Activated CD4-positive, alpha-beta T cell treated with anti-CD3 and anti-CD28 coated beads, Interleukin-2, amount 50 U/mL, for 1 hour (primary cell): ENCODE data around the gene RPS6KA2.
"Not testable (repeated sequence)": the region's sequence is repeated elsewhere in the genome, so short reads cannot be mapped to it uniquely, and the experiment has no call there.

Experiments
- DNase-seq: peaks from one replicate; pipeline ENCODE4 v3.0.0-alpha.2; 2020

RPS6KA2 gene

DNA sequence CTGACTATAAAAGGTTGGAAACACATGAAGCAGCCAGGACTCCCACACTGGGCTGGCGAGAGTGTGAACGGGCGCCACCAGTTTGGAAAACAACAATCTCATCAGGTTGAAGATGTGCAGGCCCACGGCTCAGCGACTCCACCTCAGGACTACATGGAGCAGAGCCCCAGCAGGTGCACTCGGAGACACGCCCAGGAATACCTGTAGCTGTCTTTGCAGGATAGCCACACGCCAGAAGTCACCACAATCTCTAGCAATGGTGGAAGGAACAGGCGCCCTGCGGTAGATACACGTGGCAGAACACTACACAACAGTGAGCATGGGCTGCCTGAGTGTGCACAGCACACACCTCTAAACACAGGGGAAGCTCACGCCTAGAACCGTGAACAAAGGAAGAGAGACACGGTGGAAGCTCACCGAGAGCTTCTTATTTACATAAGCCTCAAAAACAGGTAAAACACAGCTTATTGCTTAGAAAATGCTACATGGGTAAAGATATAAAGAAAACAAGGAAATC is 28.7 kb upstream of the RPS6KA2 start:
- no peak for DNase-seq

DNA sequence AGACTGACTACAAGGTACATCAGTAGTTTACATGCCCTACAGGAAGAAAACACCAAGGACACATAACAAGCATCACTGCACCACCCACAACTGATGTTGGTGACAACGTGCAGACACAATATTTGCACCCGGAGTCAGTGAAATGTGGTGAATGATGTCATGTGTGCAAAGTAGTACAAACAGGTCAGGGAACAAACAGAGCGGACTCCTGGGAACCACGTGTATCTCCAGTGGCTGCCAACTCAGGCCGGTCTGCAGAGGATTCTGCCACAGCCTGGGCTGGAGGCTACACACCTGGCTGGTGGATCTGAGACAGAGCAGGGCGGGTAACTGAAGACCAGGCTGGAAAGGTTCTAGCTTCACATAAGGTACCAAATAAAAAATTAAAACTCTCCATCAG is 28.2 kb upstream of the RPS6KA2 start:
- DNase-seq: no peak

DNA sequence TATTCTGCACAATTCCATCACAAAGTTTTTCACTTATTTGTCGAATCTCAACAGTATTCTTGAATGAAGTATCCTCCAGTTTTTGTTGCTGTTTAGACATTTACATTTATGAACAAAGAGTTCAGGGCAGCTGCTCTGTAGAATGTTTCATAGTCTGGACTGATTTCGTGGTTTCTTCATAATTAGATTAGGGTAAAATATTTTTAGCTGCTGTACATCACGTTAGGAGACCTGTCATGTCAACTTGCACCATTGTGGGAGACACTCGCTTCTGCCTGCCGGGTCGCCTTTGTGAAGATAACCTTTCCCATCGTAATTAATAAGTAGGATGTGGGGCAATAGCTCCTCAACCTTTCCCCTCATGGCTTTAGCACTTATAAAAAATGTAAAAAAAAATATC is 27.5 kb upstream of the RPS6KA2 start:
- no peak for DNase-seq

DNA sequence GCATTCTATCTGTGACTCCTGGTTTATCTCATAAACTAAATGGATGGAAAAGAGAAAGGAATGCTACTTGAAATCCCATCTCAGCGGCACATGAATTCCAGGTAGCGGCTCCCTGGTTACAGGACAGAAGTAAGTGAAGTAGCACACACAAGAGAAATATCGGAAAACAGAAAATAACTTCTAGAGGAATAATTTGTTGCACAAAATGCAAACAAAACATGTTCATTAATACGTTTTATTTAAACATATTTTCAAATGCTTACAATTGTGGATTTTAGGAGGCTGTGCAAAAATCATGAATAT is 26.5 kb upstream of the RPS6KA2 start:
- DNase-seq: no peak

DNA sequence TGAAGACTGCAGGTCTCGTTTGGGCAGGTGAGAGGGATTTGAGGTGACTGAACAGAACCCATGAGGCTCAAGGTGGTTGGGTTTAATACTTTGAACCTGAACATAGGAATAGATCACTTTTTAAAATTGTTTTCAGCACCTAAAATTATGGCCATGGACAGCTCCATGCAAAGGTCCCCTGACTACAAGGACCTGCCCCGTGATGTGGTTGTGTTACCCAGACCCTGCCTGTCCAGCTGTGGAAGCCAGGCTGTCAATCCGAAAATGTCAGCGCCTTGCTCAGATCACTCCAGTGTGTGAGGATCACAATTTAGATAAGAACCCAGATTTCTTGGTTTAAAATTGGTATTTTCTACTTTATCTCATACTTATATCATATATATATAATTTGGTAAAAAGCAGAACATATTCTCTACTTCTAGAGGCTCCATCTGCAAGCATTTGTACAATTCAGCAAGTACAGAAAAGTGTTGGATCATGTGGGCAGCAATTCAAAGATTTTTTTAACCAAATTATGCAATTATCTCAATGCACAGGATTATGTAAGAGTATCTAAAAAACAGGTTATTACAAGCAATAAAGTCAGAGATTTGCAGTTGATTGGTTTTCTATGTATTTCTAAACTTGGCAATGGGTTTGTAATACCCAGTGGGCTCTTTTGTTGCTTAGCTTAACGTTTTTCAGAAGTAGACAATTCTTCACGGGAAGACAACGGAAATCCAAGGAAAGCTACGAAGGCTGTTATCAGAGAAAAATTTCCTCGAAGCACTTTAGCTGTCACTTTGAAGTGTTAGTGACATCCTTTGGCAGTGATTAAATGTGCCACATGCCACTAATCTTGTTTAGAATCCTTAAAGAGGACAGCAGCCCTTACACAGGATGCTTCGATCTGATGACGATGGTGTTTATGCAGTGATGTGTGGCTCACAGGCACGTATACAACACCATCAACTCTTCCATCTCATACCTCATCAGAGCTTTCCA is 24.1 kb upstream of the RPS6KA2 start:
- no peak for DNase-seq

DNA sequence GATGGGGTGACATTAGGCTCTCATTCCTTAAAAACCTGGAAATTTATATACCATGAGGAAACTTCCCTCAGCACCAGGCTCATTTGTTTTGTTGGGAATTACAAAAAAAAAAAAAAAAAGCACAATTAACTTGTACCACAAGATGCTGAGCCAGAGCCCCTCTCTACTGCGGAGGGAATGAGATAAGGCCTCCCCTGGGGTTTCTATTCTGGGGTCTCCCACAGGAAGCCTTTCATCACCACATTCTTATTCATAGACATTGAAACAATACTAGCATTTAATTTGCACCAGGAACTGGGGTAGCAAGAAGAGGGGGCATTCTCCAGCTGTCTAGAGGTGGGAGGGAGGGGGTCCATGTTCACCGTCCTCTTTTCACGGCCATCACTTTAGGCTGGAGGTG is 23.0 kb upstream of the RPS6KA2 start:
- no peak for DNase-seq

DNA sequence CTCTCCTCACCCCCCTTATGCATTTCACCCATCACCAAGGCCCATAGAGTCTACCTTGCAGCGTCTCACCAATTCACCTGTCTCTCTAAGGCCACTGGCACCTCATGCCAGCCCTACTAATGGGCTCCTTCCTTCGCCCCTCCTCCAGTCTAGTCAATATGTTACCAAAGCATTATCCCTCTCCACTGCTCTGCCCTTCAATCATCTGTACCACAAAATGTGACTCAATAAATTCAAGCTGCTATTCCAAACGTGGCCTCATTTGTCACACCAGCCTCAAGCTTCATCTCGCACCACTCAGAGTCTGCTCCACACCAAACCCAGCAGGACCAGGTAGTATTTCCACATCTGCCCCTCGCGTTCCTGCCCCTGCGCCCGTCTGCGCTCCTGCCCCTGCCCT is 21.8 kb upstream of the RPS6KA2 start:
- no peak for DNase-seq

DNA sequence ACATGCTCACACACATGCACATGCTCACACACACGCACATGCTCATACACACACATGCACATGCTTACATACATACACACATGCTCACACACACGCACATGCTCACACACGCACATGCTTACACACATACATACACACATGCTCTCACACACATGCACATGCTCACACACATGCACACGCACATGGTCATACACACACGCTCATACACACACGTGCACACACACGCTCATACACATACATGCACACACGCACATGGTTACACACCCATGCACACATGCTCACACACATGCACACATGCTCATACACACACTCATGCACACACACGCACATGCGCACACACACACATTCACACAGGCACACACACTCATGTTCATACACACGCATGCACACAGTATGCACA is 20.8 kb upstream of the RPS6KA2 start:
- no peak for DNase-seq

DNA sequence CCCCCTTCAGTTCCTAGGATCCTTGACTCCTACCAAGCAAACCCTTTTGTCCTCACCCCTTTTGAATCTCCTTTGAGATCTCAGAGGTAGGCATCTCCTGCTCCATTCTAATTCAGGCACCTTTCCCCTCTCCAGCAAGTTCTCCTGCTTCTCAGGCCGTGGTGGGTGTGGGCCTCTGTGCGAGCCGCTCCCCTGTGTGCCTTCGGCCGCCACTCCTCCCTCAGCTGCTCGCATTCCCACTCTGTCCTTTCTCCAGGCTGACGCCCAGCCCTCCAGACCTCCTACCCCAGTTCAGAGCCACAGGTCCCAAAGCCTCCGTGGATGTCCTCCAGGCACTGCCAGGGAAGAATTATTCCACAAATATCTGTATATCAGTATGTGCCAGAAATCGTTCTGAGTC is 19.7 kb upstream of the RPS6KA2 start:
- no peak for DNase-seq

DNA sequence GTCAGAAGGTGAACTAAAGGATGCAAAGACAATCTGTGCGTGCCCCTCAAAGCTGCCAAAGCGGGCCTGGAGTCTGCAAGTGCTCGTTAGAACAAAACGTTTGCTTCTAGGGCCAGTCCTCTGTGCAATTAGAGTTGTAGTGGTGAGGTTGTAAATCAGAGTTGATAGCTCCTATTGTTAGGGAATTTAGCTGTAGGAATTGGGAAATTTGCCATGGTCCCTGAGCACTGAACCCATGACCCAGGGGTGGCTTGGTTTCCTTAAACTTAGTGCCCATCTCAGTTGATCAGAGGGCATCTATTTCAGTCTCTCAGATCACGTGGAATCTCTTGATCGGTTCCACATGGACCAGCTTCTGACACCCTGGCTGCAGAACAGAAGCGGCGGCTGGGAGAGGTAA is 18.8 kb upstream of the RPS6KA2 start:
- DNase-seq: no peak

DNA sequence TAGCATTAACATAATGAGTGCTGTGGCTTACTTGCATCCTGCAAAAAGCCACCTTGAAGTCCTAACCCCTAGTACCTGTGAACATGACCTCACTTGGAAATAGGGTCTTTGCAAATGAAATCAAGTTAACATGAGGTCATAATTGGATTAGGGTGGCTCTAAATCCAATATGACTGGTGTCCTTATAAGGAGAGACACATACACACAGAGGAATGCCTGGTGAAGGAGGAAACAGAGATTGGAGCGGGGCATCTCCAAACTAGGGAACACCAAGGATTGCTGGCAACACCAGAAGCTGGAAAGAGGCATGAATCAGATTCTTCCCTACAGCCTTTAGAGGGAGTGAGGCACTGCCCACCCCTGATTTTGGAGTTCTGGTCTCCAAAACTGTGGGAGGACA is 17.6 kb upstream of the RPS6KA2 start:
- DNase-seq: no peak

DNA sequence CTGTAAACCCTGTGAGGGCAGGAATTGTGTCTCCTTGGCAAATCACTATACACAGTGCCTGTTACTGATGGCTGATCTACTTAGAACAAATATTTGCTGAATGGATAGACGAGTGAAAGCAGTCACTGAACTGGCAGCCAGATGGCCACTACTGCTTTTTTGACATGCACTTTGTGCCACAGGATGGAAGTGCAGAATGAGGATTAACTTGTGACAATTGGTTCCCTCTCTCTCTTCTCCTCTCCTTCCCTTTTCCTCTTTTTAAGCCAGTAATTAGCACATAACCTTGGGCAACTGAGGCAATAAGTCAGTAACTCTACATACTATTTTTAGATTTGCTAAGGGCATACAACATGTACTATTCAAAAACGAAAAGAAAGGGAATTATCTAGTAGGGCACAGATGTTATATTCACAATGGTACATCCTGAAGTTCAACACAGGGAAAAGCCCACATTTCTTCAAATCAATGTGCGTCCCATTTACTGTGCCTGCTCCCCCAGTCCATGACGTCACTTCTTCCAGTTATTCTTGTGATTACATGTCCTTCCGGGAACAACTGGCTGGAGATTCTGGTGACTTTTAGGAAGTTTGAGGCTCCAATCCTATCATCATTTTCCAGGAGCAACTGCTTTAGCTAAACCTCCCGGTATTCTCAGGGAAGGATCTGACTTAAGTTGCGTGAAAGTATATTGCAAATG is 17.0 kb upstream of the RPS6KA2 start:
- no peak for DNase-seq

DNA sequence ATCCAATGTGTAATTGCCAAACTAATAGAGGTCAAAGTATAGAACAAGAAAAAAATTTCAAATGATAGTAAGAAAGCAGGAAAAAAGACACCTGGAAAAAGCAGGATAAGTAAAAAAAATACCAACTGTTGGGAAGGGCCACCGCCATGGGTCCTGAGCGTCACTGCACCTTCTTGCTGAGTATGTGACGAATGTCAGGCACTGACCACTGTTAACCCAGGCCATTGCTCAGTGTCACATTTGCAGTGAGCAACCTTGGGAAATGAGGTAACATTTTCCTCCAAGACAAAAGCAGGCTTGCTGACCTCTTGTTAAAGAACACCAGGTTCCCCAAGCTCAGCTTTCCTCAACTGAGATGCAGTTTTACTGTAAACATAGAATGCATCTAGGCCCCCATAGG is 15.6 kb upstream of the RPS6KA2 start:
- no peak for DNase-seq

DNA sequence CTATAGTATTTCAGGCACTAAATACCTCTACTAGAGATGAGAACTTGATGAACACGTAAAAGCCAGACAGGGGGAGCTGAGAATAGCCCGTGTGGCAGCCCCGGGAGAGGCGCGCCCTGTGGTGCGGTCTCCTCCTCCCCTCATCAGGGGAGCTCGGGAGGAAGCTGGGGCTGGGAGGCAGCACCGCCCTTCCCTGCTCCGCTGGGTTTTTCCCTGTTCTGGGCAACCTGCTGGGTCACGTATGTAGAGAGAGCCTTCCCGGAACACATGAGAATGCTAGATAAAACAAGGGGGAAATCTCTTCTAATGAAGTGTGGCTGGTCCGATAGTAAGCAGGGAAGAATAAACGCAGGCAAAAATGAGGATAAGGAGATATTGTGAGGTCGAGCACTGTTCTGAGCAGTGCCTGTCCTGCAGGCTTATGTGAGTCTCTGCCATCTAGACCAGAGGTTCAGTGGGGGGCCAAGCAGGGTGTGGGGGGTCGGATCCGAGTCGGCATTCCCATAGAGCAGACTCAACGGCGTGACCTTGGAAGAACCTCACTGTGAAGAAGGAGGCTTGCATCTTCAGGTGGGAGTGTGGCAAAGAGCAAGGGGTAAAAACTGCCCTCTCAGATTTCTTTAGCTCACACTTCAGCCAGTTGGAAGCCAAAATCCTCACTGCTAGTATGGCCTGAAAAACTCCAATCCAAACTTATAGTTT is 13.4 kb upstream of the RPS6KA2 start:
- no peak for DNase-seq

DNA sequence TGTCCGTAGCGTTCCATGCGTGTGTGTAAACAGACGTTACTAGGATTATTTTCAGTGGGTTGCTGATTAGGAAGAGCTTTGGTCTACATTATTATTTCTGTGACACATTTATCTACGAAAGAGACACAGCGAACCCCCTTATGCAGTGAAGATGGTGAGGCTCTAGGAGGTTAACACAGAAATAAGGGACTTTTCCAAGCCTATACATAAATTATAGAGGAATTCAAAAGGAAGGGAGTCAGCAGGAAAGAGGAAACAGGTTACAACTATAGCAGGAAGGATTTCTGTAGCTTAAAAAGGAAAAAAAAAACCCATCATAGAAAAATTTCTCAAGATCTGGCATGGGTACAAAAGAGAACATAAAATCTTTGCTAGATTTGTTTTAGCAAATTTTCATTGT is 12.9 kb upstream of the RPS6KA2 start:
- no peak for DNase-seq

DNA sequence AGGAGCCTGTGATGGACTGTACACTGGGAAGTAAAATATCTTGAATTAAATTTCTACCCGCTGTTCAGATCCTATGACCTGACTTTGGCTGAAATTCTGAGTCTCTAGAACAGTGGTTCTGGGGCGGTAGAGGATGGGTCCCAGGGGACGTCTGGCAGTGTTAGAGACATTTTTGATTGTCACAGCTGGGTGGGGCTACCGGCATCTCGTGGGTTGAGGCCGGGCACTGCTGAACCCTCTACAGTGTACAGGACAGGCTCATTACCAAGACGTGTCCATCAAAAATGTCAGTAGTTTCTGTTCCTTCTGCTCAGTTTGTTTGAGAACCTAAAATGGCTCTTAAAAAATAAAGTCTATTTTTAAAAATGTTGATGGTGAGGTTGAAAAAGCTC is 11.5 kb upstream of the RPS6KA2 start:
- no peak for DNase-seq

DNA sequence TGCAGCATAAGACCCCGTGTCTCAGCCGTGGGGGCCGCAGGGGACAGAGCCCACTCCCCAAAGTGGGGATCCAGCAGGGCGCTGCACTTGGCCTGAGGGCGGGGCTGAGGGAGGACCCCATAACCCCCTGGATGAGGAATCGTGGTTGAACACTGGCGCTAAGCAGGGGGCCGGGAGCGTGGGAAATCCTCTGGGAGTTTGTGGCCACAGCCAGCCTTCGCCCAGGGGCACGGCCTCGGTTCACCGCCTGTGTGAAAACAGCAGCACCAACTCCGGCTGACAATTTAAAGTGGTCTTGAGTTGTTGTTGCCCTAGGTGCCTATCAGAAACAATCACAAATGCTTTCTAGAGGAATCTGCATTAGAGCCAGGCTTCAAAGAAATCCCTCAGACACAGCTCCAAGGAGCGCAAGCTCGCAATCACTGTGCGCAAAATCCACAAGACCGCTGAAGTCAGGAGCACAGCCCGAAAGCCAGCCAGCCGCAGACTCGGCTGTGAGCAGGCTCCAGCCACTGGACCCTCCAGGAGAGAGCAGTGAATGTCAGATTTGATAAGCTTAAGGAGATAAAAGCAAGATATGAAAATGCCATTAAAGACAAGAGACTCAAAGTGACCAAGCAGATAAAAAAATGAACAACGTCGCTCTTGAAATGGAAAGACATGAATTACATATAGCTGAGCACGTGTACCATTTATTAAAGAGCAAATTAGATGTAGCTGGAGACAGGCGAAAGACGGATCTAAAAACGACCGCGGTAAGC is 10.9 kb upstream of the RPS6KA2 start:
- no peak for DNase-seq

DNA sequence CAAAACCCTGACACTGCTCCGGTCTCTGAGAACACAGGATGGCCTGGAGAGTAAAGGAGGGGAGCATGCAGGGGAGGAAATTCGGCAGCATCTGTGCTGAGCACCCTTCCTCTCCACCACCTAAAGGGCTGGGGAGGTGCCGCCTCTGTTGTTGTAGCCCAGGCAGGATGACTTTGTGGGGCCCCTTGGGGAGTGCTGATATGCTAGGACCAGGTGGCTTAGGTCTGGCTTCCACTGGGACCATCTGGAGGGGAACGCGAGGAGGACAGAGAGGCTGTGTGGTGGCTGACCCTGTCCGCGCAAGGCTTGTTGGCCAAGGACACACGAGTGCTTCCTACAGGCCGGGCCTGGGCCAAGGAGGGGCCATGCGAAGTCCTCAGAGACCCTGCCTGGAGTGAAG is 9.9 kb upstream of the RPS6KA2 start:
- no peak for DNase-seq

DNA sequence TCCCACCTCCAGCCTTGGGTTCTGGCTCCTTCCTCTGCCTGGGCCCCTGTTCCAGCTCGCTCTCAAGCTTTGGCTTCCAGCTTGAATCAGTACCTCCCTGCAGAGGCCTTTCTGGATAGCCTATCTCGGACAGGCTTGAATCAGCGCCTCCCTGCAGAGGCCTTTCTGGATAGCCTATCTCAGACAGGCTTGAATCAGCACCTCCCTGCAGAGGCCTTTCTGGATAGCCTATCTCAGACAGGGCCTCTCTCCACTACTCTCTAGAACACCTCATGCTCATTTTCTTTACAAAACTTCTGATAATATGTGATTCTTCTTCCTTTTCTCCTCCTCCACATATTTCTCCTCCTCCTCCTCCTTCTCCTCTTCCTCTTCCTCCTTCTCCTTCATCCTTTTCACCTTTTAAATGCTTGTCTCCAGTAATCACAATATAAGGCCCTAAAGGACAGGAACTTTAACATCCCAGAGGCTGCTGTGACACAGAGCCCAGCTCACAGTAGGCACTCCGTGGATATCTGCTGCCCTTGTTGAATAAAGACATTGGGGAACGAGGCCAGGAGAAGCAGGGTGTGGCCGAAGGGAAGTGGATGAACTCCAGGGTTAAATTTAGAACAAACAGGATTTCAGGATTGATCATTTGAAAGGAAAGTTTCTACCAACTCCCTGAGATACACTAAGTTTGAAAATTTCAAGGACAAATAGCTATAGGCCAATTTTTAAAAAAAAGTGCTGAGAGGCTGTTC is 9.3 kb upstream of the RPS6KA2 start:
- DNase-seq: no peak

DNA sequence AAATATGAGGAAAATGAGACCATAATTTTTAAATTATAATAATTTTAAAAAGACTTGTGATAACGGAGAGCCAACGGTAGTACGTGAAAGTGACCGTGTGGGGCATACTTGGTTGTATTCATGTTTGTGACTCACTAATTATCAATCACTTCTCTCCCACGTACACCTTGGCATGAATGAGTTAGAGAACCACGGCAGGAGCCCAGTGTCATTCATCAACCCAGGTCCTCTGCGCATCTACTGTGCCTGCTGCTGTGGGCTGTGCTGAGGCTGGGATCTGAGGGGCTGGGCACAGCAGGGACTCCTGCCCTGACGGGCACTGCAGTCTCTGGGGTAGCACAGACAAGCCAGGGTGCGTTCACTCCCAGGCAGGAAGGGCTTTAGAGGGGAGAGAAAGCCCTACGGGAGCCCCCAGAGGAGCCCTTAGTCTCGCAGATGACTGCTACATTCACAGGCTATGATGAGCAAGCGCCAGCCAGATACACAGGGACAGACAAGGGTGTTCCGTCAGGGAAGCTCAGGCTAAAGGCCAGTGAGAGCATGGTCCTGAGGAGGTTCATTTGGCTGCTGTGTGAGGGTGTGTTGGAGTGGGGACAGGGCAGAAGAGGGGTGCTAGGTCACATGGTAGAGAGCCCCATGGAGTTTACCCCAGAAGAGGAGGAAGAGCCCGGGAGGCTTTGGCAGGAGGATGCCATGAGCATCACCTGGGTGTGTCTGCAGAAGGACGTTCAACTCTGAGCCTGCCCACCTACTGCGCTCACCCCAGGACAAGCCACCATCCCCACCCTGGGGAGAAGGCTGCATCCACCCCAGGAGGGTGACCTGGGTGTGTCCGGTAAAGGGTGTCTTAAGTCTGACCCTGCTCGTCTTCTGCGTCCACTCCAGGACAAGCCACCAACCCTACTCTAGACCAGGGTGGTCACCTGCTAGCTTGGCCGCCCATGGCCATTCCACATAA is 8.2 kb upstream of the RPS6KA2 start:
- no peak for DNase-seq

DNA sequence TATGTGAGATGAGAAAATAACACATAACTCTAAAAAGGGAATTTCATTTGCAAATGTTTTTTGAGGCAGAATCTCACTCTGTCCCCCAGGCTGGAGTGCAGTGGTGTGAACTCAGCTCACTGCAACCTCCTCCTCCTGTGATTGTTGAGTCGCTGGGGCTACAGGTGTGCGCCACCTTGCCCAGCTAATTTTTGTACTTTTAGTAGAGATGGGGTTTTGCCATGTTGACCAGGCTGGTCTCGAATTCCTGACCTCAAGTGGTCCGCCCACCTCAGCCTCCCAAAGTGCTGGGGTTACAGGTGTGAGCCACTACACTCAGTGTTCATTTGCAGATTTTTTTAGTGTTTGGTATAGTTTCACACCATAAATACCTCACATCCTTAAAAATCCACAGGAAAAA is 7.5 kb upstream of the RPS6KA2 start:
- not testable (repeated sequence) for DNase-seq
